ENCODE data around the gene SLC5A5. TPM values are rescaled to one million over a fixed set of nuclear protein-coding genes. Genes with fewer than 3 reads are reported as not detected.

Gene SLC5A5
- total RNA-seq, 3 donors from 2014 or later: not detected

- Histone ChIP-seq H3K4me3 (no peak overlapping the region), H3K4me1 (peaks cover 0 to 2% of the 10 kb centered on the region in 2 donors), H3K9me3 (no peaks in the 10 kb centered on the region), H3K27me3 (peaks cover 0 to 6% of the 10 kb centered on the region in 2 donors), H3K36me3 (no peaks in the 10 kb centered on the region), H3K27ac (no peak overlapping the region)
- TF ChIP-seq POLR2AphosphoS5 (IDR thresholded peaks at IDR 0.05) (no peak), CTCF (IDR thresholded peaks at IDR 0.05) (no peak), POLR2A (IDR thresholded peaks at IDR 0.05) (no peak)
- no peak for DNase-seq (ENCODE audit: low spot score in 2 of 2)
- intact Hi-C loops (cut with DNase I; ENCODE audit: low total_unique reads): no loop called here
Measured at GRCh38 chr19:17944301-17944700, 72.6 kb downstream of the SLC5A5 start.

Other genes starting within 250 kb of the SLC5A5 start
- under 1 TPM in 2 of 3 donors, not detected in 1; under 0.01 to 0.15 TPM for gene UNC13A, start 183.6 kb upstream of the SLC5A5 start, total RNA-seq
- 10 to 100 TPM; 11.2 to 17.4 (median 15.4) TPM for gene MAP1S, start 152.5 kb upstream of the SLC5A5 start, total RNA-seq
- 1 to 10 TPM; 1.6 to 5.3 (median 2.9) TPM for gene FCHO1, start 120.5 kb upstream of the SLC5A5 start, total RNA-seq
- 1 to 10 TPM in 2 of 3 donors, under 1 TPM in 1; 0.32 to 6.9 (median 2.0) TPM for gene B3GNT3, start 76.8 kb upstream of the SLC5A5 start, total RNA-seq
- gene INSL3, start 50.4 kb upstream of the SLC5A5 start, total RNA-seq: under 1 TPM in 1 of 3 donors, not detected in 2; 0.66 TPM
- gene JAK3, start 24.0 kb upstream of the SLC5A5 start, total RNA-seq: 10 to 100 TPM in 1 of 3 donors, 1 to 10 TPM in 2; 2.8 to 13.1 (median 3.5) TPM
- 1,000 to 10,000 TPM; 1,333 to 1,973 (median 1,587) TPM for gene RPL18A, start 12.0 kb upstream of the SLC5A5 start, total RNA-seq
- gene CCDC124, start 61.1 kb downstream of the SLC5A5 start, total RNA-seq: 10 to 100 TPM; 43.8 to 53.4 (median 47.9) TPM
- gene KCNN1, start 95.2 kb downstream of the SLC5A5 start, total RNA-seq: under 1 TPM in 2 of 3 donors, not detected in 1; 0.33 to 0.59 TPM
- gene ARRDC2, start 136.2 kb downstream of the SLC5A5 start, total RNA-seq: 10 to 100 TPM; 49.4 to 89.3 (median 53.4) TPM
- 1 to 10 TPM in 2 of 3 donors, under 1 TPM in 1; 0.98 to 2.1 (median 1.6) TPM for gene IL12RB1, start 215.0 kb downstream of the SLC5A5 start, total RNA-seq
- gene MAST3, start 225.8 kb downstream of the SLC5A5 start, total RNA-seq: 1 to 10 TPM; 5.6 to 8.5 (median 6.2) TPM